Spleen (tissue), 7 donors: Measurements from ENCODE around the gene PCLO.

Experiments used
- CTCF ChIP-seq, 11 experiments: fragments of 200-600 bp in 7 of 11; fragments of 450-650 bp in 4 of 11; sonication (generic) in 4 of 11; IDR thresholded peaks in 8 of 11; conservative IDR thresholded peaks in 3 of 11; 1 replicate in 7 of 11; 2 replicates in 4 of 11; pipeline versions ENCODE4 v1.4.0 to v1.8.0; 2016 to 2021; ENCODE audit warnings: antibody characterized with exemption in 11 of 11, inconsistent platforms in 4 of 11, mild to moderate bottlenecking in 1 of 11
- POLR2A ChIP-seq, 3 donors: fragments of 450-650 bp; IDR thresholded peaks; one replicate each; pipeline ENCODE4 v1.5.1; 2017; ENCODE audit warnings: antibody characterized with exemption in 3 of 3, mild to moderate bottlenecking in 1 of 3
- POLR2AphosphoS5 ChIP-seq, 3 donors: sonication (generic); formaldehyde crosslinking; IDR thresholded peaks; one replicate each; pipeline ENCODE4 v1.5.1; 2017; ENCODE audit warnings: antibody characterized with exemption in 3 of 3
- donor health status: DM: no; HTN: no; CAD: no; lungs with moderate emphysema.
- donor health status: DM: no; HTN: no; CAD: no.
- donor health status: DM: no; HTN: no; CAD: no.

GRCh38 chr7:83058667-83059066, 104.0 kb downstream of the PCLO start:
- TF ChIP-seq CTCF (IDR thresholded peaks at IDR 0.05 in 8 of 11, conservative IDR thresholded peaks at IDR 0.05 in 3 of 11) (no peak), POLR2A (IDR thresholded peaks at IDR 0.05) (no peak), POLR2AphosphoS5 (IDR thresholded peaks at IDR 0.05) (no peak)
